ENCODE measurements around the gene PLEKHA6.
"Not testable (repeated sequence)": the region's sequence is repeated elsewhere in the genome, so short reads cannot be mapped to it uniquely, and the experiment has no call there.

PLEKHA6 gene

DNA sequence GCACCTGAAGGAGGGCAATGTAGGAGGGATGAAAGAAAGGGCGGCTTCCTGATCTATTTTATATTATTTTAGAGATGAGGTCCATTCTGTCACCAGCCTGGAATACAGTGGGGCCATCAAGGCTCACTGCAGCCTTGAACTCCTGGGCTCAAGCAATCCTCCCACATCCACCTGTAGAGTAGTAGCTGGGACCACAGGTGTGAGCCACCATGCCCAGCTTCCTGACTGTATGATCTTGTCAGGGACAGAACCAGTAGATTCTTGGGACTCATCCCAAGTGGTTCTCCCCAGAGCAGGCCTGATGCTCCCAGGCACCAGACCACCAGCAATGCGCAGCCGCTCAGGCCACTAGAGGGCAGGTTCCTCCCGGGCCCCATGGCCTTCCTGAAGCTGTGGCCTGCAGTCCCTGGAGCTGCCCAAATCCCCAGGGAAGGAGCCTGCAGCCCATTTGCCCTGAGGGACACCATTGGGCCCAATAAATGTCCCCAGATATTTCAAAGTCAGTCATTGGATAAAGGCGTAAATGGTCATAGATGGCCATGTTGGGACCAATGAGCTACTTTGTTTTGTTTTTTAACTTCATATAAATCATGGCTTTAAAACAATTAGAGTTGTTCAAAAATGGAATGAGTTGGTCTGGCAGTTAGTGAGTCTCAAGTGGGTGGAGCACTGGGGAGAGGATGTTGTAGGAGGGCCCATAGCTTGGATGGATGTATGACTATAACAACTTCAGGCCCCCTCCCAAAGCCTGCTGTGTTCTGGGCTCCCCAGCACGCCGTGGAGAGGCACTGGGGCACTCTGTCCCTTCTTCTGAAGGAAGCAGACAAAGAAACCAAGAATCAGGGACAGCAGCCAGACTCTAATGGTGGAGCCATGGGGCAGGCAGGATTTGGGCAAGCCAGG is 101.3 kb downstream of the PLEKHA6 start:
- DNase-seq: peak; percentile 57 to 64

DNA sequence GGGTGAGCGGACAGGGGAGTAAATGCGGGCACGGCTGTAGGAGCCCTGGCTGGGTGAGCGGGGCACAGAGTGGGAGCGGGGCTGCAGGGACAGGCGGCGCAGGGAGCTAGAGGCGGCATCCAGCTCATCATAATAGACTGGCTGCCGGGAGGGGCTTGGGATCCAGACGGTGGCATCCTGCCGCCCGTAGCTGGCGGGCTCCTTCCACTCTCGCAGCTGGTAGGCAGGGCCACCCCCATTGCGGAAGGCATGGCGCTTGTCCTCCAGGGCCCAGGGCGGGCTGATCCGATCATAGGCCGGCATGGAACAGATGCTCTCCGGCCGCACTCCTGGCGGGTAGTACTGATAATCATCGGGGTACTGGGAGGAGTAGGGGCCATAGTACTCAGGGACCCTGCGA is 102.3 kb downstream of the PLEKHA6 start:
- no peak for DNase-seq

DNA sequence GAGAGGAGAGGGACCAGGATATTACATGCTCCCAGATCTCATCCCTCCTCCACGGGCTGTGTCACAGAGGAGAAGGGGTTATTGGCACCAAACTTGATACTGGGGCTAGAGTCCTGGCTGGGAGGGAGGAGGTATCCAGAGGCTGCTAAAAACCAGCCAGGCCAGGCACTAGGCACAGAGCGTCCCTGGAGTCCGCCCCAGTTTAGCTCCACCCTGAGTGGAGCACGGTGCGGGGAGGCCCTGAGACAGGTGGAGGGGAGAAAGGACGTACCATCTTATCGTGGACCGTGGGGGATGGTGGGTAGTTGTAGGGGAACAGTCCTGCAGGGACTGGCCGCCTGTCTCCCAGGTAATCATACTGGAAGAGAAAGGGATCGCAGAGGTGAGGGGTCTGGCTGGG is 103.2 kb downstream of the PLEKHA6 start:
- no peak for DNase-seq

- no peak for DNase-seq
These were observed 103.8 kb downstream of the PLEKHA6 start for GRCh38 chr1:204255966-204256365.

DNA sequence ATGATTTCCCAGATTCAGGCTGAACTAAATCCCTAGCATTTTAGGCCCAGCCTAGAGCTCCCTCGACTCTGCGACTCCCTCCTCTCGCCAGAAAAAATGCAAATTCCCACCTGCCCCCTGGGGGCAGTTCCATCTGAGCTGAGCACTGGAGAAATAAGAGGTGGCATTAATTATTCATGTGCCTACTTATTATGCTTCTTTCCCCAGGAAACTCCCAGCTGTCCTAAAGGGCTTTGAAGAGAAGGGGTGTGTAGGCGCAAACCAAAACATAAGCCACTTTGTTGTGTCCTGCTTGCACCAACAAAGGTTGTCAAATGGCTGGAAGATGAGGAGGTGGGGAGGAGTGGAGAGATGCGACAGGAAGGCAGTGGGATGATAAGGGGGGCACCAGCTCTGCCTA is 104.5 kb downstream of the PLEKHA6 start:
- DNase-seq: no peak

- DNase-seq: no peak
These were observed 105.6 kb downstream of the PLEKHA6 start for GRCh38 chr1:204254031-204254661.

- no peak for DNase-seq
These were observed 107.6 kb downstream of the PLEKHA6 start for GRCh38 chr1:204251926-204252689.

GRCh38 chr1:204251286-204251685 is 108.4 kb downstream of the PLEKHA6 start:
- no peak for DNase-seq

DNA sequence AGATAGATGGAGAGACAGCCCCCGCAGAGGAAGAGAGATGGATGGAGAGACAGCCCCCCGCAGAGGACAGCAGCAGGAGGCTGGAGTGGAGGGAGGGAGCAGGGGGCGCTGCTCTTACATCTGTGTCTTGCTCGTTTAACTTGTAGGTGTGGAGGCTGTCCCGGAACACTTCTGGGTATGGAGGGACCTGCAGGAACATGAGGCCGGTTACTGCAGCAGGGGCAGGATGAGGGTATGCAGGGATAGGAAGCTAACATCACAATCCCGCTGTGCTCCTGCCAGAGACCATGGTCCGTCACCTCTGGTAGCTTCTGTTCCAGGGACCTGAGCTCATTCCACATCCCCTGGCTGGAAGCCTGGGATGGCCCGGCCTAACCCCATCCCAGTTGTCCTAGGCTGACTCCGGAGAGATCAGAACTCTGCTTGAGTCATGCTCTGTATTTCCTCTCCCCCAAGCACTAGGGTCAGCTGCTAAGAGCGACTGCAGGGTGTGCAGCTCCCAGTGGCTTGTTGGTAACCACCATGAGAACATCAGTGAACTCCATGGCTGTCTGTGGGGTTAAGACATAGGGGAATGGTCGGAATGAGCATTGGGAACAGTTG is 109.2 kb downstream of the PLEKHA6 start:
- DNase-seq: no peak

DNA sequence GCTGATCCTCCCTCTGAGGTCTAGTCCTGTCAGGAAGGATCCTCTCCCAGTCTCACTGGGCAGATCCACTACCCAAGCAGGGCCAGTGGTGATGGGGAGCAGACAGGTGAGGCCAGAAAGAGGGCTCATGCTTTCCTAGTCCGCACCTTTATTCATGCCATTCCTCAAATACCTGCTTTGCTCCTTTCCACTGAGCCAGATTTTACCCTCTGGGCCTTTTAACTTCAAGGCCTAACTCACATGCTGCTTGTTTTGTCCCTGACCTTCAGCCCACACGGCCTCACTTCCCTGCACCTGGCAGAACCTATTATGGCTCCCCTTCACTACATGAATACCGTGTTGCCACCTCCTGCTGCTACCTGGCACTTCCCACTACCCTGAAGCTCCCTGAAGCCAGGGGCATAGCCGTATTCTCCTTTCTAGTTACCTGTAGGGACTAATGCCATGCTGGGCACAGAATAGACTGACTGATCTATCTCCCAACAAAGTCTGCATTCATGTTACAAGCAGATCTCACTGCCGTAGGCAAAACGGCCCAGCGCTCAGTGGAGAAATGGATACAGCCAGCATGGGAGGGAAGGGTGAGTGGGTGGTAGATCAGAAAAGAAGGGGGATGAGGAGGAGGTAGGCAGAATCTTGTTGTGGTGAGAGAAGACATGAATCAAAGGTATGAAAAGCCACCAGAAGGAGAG is 109.8 kb downstream of the PLEKHA6 start:
- no peak for DNase-seq

DNA sequence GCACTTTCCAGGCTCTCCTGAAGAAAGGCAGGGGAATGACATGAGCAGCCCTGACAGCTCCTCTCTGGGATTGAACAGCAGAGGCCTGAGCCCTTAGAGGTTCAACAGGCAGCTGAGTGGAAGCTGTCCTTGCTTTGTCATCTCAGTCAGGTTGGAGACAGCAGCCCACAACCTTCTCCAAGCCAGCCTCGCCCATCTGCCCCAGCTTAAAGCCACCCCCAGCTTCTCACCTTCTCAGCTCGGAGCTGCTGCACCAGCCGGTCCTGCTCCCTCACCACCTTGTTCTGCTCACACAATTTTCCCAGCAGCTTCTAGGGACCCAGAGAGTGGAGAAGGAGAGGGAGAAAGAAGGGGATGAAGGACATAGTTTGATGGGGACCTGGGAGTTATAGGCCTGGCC is 110.8 kb downstream of the PLEKHA6 start:
- no peak for DNase-seq

DNA sequence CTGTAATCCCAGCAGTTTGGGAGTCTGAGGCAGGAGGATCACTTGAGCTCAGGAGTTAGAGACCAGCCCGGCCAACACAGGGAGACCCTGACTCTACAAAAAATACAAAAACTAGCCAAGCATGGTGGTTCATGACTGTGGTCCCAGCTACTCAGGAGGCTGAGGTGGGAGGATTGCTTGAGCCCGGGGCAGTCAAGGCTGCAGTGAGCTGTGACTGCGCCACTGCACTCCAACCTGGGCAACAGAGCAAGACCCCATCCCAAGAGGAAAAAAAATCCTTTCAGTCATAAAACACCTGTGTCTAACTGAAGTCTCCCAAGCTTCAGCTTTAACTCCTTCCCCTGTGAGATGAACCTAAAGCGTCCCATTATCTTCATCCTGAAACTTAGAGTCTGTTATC is 112.9 kb downstream of the PLEKHA6 start:
- DNase-seq: no peak

DNA sequence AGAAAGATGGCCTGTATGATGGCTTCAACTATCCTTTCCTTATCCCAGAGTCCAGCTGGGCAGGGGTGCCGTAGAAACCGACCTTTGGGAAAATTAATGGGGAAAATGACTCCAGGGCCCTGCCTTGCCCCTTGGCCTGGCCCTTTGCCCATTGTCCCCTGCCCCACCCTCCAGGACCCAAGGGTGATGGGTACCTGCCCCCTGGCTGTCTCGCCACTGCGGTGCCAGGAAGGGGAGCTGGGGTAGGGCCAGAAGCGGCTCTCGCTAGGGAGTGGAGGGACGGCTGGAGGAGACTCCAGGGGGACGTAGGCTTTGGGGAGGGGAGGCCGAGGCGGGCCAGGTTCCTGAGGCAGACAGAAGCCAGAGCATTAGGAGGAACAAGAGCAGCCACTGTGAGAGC is 116.8 kb downstream of the PLEKHA6 start:
- no peak for DNase-seq

DNA sequence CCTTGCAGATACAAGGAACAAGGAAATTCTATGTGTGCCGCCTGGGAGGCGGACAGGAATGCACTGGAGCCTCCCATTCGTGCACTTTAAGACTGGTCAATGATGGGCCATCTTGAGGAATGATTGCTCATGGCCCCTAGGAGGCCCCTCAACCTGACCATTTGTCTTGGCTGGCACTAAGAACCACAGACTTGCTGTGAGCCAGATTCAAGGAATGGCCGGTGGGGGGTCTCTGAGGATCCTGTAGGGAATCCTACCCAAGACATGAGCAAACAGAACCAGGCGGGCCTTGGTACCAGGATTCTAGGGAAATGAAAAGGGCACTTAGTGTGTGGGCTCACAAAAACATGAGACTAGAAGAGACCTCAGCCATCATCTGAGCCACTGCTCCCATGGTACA is 117.8 kb downstream of the PLEKHA6 start:
- no peak for DNase-seq

- no peak for DNase-seq
These were observed 118.7 kb downstream of the PLEKHA6 start for GRCh38 chr1:204241050-204241449.

GRCh38 chr1:204240233-204240632 is 119.5 kb downstream of the PLEKHA6 start:
- no peak for DNase-seq

DNA sequence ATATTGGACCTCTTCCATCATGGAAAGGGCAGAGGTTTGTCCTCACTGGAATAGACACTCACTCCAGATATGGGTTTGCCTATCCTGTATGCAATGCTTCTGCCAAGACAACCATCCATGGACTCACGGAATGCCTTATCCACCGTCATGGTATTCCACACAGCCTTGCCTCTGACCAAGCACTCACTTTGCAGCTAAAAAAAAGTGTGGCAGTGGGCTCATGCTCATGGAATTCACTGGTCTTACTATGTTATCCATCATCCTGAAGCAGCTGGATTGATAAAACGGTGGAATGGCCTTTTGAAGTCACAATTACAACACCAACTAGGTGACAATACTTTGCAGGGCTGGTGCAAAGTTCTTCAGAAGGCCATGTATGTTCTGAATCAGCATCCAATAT is 120.3 kb downstream of the PLEKHA6 start:
- not testable (repeated sequence) for DNase-seq

DNA sequence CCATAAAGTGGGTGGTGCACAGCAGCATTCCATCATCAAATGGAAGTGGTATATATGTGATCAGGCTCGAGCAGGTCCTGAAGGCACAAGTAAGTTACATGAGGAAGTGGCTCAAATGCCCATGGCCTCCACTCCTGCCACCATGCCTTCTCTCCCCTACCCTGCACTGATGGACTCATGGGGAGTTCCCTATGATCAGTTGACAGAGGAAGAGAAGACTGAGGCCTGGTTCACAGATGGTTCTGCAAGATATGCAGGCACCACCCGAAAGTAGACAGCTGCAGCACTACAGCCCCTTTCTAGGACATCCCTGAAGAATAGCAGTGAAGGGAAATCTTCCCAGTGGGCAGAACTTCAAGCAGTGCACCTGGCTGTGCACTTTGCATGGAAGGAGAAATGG is 121.2 kb downstream of the PLEKHA6 start:
- DNase-seq: not testable (repeated sequence)

DNA sequence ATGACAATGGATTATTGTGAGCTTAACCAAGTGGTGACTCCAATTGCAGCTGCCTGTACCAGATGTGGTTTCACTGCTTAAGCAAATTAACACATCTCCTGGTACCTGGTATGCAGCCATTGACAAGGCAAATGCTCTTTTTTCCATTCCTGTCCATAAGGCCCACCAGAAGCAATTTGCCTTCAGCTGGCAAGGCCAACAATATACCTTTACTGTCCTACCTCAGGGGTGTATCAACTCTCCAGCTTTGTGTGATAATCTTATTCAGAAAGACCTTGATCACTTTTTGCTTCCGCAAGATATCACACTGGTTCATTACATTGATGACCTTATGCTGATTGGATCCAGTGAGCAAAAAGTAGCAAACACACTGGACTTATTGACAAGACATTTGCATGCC is 122.2 kb downstream of the PLEKHA6 start:
- DNase-seq: not testable (repeated sequence)

DNA sequence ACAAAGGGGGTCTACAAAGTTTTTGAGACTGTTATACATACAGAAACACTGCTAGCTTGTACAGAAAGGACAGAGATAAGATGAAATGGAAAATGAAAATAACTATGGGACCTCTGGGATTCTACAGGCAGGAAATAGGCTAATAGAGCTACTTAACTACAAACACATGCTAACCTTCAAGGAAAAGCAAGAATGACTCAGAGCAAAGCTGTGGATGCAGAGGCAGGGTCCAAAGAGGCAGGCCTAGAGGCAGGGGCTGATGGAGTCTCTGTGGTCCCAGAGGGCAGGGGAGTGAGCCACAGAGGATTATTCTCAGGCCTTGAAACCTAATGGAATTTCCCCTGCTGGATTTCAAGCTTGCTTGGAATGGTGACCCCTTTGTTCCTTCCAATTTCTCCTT is 127.2 kb downstream of the PLEKHA6 start:
- DNase-seq: no peak

DNA sequence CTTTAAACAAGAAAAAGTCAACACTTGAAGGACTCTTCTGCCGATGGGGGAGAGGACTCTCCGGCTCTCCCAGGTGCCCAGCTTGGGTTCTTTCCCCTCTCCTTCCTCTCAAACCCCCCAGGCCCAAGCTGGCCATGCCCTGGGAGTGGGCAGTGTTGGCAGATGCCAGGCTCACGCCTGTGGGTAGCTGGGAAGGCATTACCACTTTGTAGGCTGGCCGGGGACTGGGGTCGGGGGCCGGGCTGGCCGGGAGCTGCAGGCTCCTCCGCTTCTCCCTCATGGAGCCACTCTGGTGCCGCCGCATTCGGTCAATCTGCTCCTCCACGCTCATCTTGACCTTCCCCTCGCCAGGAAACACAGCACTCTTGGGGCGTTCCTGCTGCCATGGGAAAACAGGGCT is 129.5 kb downstream of the PLEKHA6 start:
- DNase-seq: no peak

DNA sequence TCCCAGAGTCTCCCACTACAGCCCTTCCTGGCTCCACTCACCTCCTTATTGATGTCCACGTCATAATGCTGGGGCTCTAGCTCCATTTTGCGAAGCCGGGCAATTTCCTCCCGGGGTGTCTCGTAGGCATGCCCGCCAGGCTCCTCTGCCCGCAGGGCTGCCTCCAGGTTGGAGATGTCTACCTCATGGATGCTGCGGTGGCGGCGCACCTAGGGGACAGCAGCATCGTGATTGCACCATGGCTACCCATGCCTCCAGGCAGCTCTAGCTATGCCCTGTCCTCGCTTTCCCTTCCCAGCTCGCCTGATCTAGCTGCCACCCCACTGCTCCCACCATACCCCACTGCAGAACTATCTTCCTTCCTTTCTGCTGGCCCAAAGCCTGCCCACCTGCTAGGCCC is 130.8 kb downstream of the PLEKHA6 start:
- no peak for DNase-seq

All from activated T-cell treated with anti-CD3 and anti-CD28 coated beads, Interleukin-2, amount 50 U/mL, for 48 hours (primary cell).